Bladder microvascular endothelial cell (primary cell): Measurements from ENCODE around the gene SLC35E2B. TPM values are rescaled to one million over a fixed set of nuclear protein-coding genes. Genes with fewer than 3 reads are reported as not detected.

Experiments
- total RNA-seq: library from RNA; depleted of rRNA; stranded (reverse); fragments of >200 nt; gene quantifications from 2 replicates; pipeline ENCODE4 v1.2.3, GENCODE V29; 2014

The SLC35E2B gene
- total RNA-seq = 13.9 and 29.8 TPM in 2 replicates

GRCh38 chr1:1692714-1693647, at the start of gene SLC35E2B:
TSS of gene SLC35E2B (minus strand) at chr1:1692795. CDS start at chr1:1676699, 16,096 bp downstream.

GRCh38 chr1:1724035-1724864, 31.7 kb upstream of the SLC35E2B start, which contains the start of gene CDK11A:
TSS of gene CDK11A (minus strand) at chr1:1724357. CDS start at chr1:1722818, 1,539 bp downstream.

DNA sequence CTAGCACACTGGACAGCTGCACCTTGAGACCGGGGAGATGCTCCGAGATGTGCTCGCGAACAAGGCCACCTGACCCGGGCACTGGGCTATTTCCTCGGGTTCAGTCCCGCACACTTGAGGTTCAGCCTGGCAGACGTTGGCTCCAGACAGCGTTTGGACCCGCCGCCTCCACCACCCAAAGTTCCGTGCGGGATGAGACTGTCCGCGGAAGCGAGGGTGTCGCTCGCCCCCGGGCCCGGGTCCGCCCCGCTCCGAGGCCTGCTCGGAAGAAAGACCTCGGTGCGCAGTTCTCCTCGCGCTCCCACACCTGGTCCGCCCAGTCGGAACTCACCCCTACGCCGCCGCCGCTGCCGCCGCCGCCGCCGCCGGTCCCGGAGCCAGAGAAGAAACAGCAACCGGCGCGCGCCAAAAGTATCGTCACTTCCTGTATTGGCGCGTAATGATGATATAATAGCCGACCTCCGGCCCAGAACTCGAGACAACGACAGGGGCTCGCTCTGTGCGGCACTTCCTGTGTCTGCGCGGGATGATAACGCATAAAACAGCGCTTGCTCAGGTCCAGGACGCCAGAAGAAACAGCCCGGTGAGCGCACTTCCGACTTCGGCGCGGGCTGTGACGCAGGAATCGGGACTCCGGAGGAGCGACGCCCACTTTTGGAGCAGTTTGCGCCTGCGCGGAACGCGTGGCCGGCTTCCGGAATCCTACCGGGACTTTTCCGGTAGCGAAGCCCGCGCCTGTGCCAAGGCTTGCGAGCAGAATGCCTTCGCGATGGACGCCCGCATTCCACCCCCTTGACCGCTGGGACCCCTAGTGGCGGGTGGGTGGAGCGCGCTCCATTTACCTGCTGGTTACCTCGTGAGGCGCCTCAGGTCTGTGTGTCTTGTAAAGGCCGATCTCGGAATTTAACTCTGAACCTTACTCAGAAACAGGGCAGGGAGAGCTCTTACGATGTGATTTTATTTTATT, 33.7 kb downstream of the SLC35E2B start, which contains the start of gene CDK11B:
Gene CDK11B, minus strand, starts transcription at position 422 of the 967 bp plus-strand sequence. CDS start 1,519 bp downstream, outside the sequence.

GRCh38 chr1:1631782-1632420, 60.7 kb downstream of the SLC35E2B start, which contains the start of gene MMP23B:
TSS of gene MMP23B (plus strand) at chr1:1632173. CDS start at chr1:1632219, 46 bp downstream.

DNA sequence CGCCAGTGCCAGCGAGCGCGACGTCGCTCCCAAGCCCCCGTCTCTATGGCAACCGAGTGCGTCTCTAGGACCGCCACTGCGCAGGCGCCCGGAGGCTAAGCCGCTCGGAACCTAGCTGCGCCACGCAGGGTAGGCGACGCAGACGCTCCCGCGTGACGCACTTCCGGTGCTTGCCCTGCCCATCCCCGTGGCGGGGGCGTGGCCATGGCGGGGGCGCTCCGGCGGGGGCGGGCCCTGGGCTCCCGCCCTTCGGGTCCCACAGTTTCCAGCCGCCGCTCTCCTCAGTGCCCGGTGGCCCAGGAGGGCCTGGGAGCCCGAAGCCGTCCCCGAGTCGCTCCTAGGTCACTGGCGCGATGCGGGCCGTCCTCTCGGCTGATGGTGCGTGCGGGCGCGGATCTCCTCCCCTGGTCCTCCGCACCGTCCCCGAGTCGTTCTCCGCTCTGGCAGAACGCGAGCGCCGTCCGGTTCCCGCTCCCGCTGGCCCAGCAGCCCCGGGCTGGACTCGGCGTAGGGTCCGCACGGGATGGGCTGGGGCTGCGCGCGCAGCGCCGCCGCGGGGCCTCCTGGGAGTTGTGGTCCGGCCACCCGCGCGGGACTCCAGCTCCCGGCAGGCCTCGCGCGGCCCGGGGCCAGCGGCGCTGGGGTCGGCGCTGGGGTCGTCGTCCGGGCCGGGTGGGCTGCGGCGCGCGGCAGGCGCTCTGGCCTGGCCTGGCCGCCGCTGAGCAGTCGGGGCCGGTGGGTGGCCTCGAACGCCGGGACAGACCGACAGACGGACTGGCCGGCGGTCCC, 77.1 kb downstream of the SLC35E2B start, which contains the start of gene MIB2:
Gene MIB2, plus strand, starts transcription at position 245 of the 789 bp plus-strand sequence. CDS start 7,953 bp downstream, outside the sequence.

Other genes with a start within 250 kb of the SLC35E2B start
- gene ATAD3C, start 243.1 kb downstream of the SLC35E2B start, total RNA-seq = 1.4 TPM in 1 of 2 replicates, not detected in the other
- gene ATAD3B, start 221.0 kb downstream of the SLC35E2B start, total RNA-seq = 17.9 and 21.2 TPM in 2 replicates
- gene ATAD3A, start 180.6 kb downstream of the SLC35E2B start, total RNA-seq = 28.0 and 37.1 TPM in 2 replicates
- 2.1 and 2.4 TPM in 2 replicates for gene TMEM240, start 152.2 kb downstream of the SLC35E2B start, total RNA-seq
- 45.8 and 64.1 TPM in 2 replicates for gene SSU72, start 117.9 kb downstream of the SLC35E2B start, total RNA-seq
- gene FNDC10, start 92.7 kb downstream of the SLC35E2B start, total RNA-seq = 0.16 and 0.94 TPM in 2 replicates
- gene MIB2, start 77.3 kb downstream of the SLC35E2B start, total RNA-seq = 31.1 and 68.6 TPM in 2 replicates
- 0.16 and 0.19 TPM in 2 replicates for gene MMP23B, start 60.6 kb downstream of the SLC35E2B start, total RNA-seq
- gene CDK11B, start 33.8 kb downstream of the SLC35E2B start, total RNA-seq = 6.6 and 11.0 TPM in 2 replicates
- 8.4 and 17.6 TPM in 2 replicates for gene CDK11A, start 31.6 kb upstream of the SLC35E2B start, total RNA-seq
- 39.2 and 75.2 TPM in 2 replicates for gene NADK, start 85.7 kb upstream of the SLC35E2B start, total RNA-seq
- gene GNB1, start 198.3 kb upstream of the SLC35E2B start, total RNA-seq = 78.7 and 202 TPM in 2 replicates
- 0.06 and 0.32 TPM in 2 replicates for gene CALML6, start 222.5 kb upstream of the SLC35E2B start, total RNA-seq
- 0.13 TPM in 1 of 2 replicates, not detected in the other for gene TMEM52, start 226.5 kb upstream of the SLC35E2B start, total RNA-seq